HepG2 (cell line): Measurements from ENCODE around the gene CACNG1. TPM values are rescaled to one million over a fixed set of nuclear protein-coding genes. Genes with fewer than 3 reads are reported as not detected.
A peak's percentile ranks its signal among the peaks of the same experiment; 100 is the strongest.

Source experiments
- ATAC-seq: fragments of 200-7000 bp; cut with Tn5 transposase; 3 replicates; pipeline ENCODE4 v1.9.1; 2020; ENCODE audit warnings: mild to moderate bottlenecking, moderate library complexity
- BruUV-seq: library from RNA; stranded (reverse); fragments of 400-500 nt; replicated peaks from 2 replicates; lab custom pipeline; 2021; lab: Mats Ljungman, UMichigan
- CTCF ChIA-PET: fragments of 300-600 bp; formaldehyde crosslinking; extraction: SDS; loops from one replicate; lab custom pipeline; 2021; ENCODE audit warnings: low total read pairs, inconsistent platforms, low intra/inter-chr PET ratio; lab: Yijun Ruan, JAX
- POLR2A ChIA-PET: fragments of 350-600 bp; sonication (Branson Sonifier 250); formaldehyde crosslinking; loops from one replicate; lab custom pipeline; 2020; ENCODE audit warnings: antibody characterized with exemption, inconsistent platforms; lab: Yijun Ruan, JAX
- DNase-seq: peaks from one replicate; pipeline ENCODE4 v3.0.0-alpha.2; 2015; ENCODE audit warnings: low spot score
- FAIRE-seq: peaks from 3 replicates; lab custom pipeline; 2011; peaks lifted over from hg19 to GRCh38; lab: Jason Lieb, UNC
- H2AFZ ChIP-seq: one replicate; pipeline ENCODE4 v1.6.1; 2011; ENCODE audit warnings: low read length, inconsistent platforms
- H3K27ac ChIP-seq: fragments of 300-600 bp; 3 replicates; pipeline ENCODE4 v1.8.0; 2011; ENCODE audit warnings: mixed run types, mild to moderate bottlenecking, mixed read lengths, low read length, inconsistent platforms; ENCODE audit not compliant: insufficient read depth; ENCODE audit errors: extremely low read length
- H3K27me3 ChIP-seq, 2 experiments: fragments of 200-600 bp in 1 of 2; 2 replicates in 1 of 2; 3 replicates in 1 of 2; pipeline versions ENCODE4 v1.6.0 to v1.8.0; 2011; ENCODE audit warnings: low read length in 2 of 2, mild to moderate bottlenecking in 2 of 2, moderate library complexity in 2 of 2, inconsistent platforms in 1 of 2; ENCODE audit not compliant: insufficient read depth in 2 of 2, control insufficient read depth in 1 of 2
- H3K36me3 ChIP-seq, 2 experiments: fragments of 200-600 bp in 1 of 2; replicated peaks in 1 of 2; 2 replicates in 1 of 2; 3 replicates in 1 of 2; pipeline versions ENCODE4 v1.5.1 to v1.8.0; 2011; ENCODE audit warnings: low read length in 2 of 2, inconsistent platforms in 1 of 2; ENCODE audit not compliant: insufficient read depth in 2 of 2, control insufficient read depth in 1 of 2
- H3K4me1 ChIP-seq: 2 replicates; pipeline ENCODE4 v1.5.1; 2012; ENCODE audit warnings: low read length, inconsistent platforms; ENCODE audit not compliant: insufficient read depth
- H3K4me2 ChIP-seq: 2 replicates; pipeline ENCODE4 v1.6.0; 2011; ENCODE audit warnings: low read depth, low read length, inconsistent platforms
- H3K4me3 ChIP-seq, 3 experiments: fragments of 200-600 bp in 1 of 3; sonication (generic), shearing (Covaris generic) in 1 of 3; replicated peaks in 1 of 3; 2 replicates each; pipeline ENCODE4 v1.5.1; 2011 to 2016; ENCODE audit warnings: low read length in 3 of 3, inconsistent platforms in 2 of 3, low read depth in 2 of 3, mild to moderate bottlenecking in 2 of 3, control low read depth in 1 of 3, mixed read lengths in 1 of 3; ENCODE audit not compliant: insufficient read depth in 1 of 3
- H3K79me2 ChIP-seq: one replicate; pipeline ENCODE4 v1.6.1; 2011; ENCODE audit warnings: low read length, inconsistent platforms; ENCODE audit not compliant: insufficient read depth
- H3K9ac ChIP-seq: 2 replicates; pipeline ENCODE4 v1.6.0; 2011; ENCODE audit warnings: mild to moderate bottlenecking, low read depth, low read length, inconsistent platforms; ENCODE audit not compliant: insufficient read depth
- H3K9me3 ChIP-seq: 2 replicates; pipeline ENCODE4 v1.5.1; 2012; ENCODE audit warnings: mild to moderate bottlenecking, low read length
- H4K20me1 ChIP-seq: 2 replicates; pipeline ENCODE4 v1.6.0; 2011; ENCODE audit warnings: inconsistent platforms, mild to moderate bottlenecking, low read length, moderate library complexity; ENCODE audit not compliant: insufficient read depth
- RBM22 ChIP-seq: fragments of 200-400 bp; formaldehyde crosslinking; optimal IDR thresholded peaks from 2 replicates; pipeline ENCODE3; 2017; ENCODE audit warnings: mild to moderate bottlenecking, low read length, moderate library complexity
- SALL1 ChIP-seq: sonication (generic); formaldehyde crosslinking; IDR thresholded peaks from 2 replicates; pipeline ENCODE4 v1.8.0; 2022; ENCODE audit warnings: mild to moderate bottlenecking, missing genetic modification reagents
- SKIL ChIP-seq: sonication (generic); formaldehyde crosslinking; IDR thresholded peaks from 2 replicates; pipeline ENCODE4 v1.8.0; 2022; ENCODE audit warnings: missing genetic modification reagents, mild to moderate bottlenecking, moderate library complexity, borderline replicate concordance
- XRCC5 ChIP-seq: fragments of 200-400 bp; formaldehyde crosslinking; optimal IDR thresholded peaks from 2 replicates; pipeline ENCODE3; 2017; ENCODE audit warnings: mild to moderate bottlenecking, low read length
- ZBTB39 ChIP-seq: sonication (generic); formaldehyde crosslinking; IDR thresholded peaks from 2 replicates; pipeline ENCODE4 v1.5.0; 2020; ENCODE audit warnings: missing genetic modification reagents
- ZNF292 ChIP-seq: sonication (generic); formaldehyde crosslinking; IDR thresholded peaks from 2 replicates; pipeline ENCODE4 v1.8.1; 2022; ENCODE audit warnings: mild to moderate bottlenecking, low read depth, missing genetic modification reagents, borderline replicate concordance
- ZNF670 ChIP-seq: sonication (generic); formaldehyde crosslinking; IDR thresholded peaks from 2 replicates; pipeline ENCODE4 v1.8.0; 2022; ENCODE audit warnings: mild to moderate bottlenecking, missing genetic modification reagents, borderline replicate concordance
- WGBS: methylation state at CpG from one replicate; pipeline ENCODE4 v1.1.6; 2017; ENCODE audit warnings: low lambda C conversion rate; 5-methylcytosine and 5-hydroxymethylcytosine counted together
- in situ Hi-C: cut with HindIII; loops from 2 replicates; pipeline ENCODE4 v1.10.0; 2017; ENCODE audit warnings: low pct_unique_long_range_greater_than_20kb; ENCODE audit not compliant: extremely low pct_ligation_motif_present
- intact Hi-C: fragments of 100-400 bp; cut with micrococcal nuclease; formaldehyde crosslinking; loops from one replicate; pipeline ENCODE4 v1.10.0; 2022; ENCODE audit not compliant: unreplicated experiment
- polyA plus RNA-seq, 8 experiments: library from polyadenylated mRNA; depleted of rRNA in 3 of 8; stranded (reverse) in 7 of 8; unstranded in 1 of 8; fragments of >200 nt; fragmentation: Illumina TruSeq in 4 of 8; extraction: Trizol in 4 of 8; gene quantifications; 2 replicates each; pipeline versions ENCODE4 v1.2.1 to v1.2.3, GENCODE V29; 2011 to 2016; ENCODE audit warnings: low read depth in 4 of 8, missing spikeins in 1 of 8, mixed read lengths in 1 of 8; ENCODE audit not compliant: insufficient read depth in 1 of 8
- total RNA-seq, 5 experiments: library from RNA; depleted of rRNA; stranded (reverse); fragments of >200 nt; fragmentation: Illumina TruSeq; extraction: Trizol; gene quantifications; 2 replicates each; pipeline ENCODE4 v1.2.3, GENCODE V29; 2016; ENCODE audit warnings: low read depth in 1 of 5
- TF ChIP-seq, protein P1 (sequence below): sonication (generic); formaldehyde crosslinking; IDR thresholded peaks from 2 replicates; pipeline ENCODE4 v1.4.0; 2020; ENCODE audit warnings: mild to moderate bottlenecking, missing genetic modification reagents

CACNG1 gene
- total and polyA plus RNA-seq, 2 of the 13 experiments (the other 11 are each of a cell fraction or from before 2014, with no cell fraction given), result not detected

GRCh38 chr17:67078292-67078691 lies 33.9 kb downstream of the CACNG1 start:
- Histone ChIP-seq H3K4me2 (no peak overlapping the region), H3K9ac (no peak overlapping the region), H3K4me1 (peaks cover 36% of the 10 kb centered on the region), H3K27me3 (no peaks in the 10 kb centered on the region), H4K20me1 (no peaks in the 10 kb centered on the region), H3K4me3 (no peak overlapping the region), H3K27ac (no peak overlapping the region), H2AFZ (no peak overlapping the region), H3K36me3 (peaks cover 14 to 42% of the 10 kb centered on the region in 2 experiments), H3K9me3 (no peaks in the 10 kb centered on the region), H3K79me2 (no peaks in the 10 kb centered on the region)
- in situ Hi-C loops (no loop called here), intact Hi-C loops (no loop called here)
- ChIA-PET CTCF (no interaction called here), POLR2A (no interaction called here)
- FAIRE-seq, result no peak
- ATAC-seq, result 0 out of 3 replicates have a peak, but pooled peaks have one; percentile 12
- no TSS peak for BruUV-seq
- WGBS, result over 99% methylated on average over 11 of the region's 11 CpGs
- TF ChIP-seq RBM22 (peak; percentile 38), SKIL (CRISPR knock-in tag) (no peak), ZBTB39 (CRISPR knock-in tag) (no peak), ZNF670 (CRISPR knock-in tag) (no peak), ZNF292 (CRISPR knock-in tag) (no peak), XRCC5 (no peak), SALL1 (no peak)
- TF ChIP-seq, protein P1, sequence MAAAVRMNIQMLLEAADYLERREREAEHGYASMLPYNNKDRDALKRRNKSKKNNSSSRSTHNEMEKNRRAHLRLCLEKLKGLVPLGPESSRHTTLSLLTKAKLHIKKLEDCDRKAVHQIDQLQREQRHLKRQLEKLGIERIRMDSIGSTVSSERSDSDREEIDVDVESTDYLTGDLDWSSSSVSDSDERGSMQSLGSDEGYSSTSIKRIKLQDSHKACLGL, result no peak
- no peak for DNase-seq
